GM18517 (cell line): ENCODE results near the gene BRD2.
"Not testable (repeated sequence)": the region's sequence is repeated elsewhere in the genome, so short reads cannot be mapped to it uniquely, and the experiment has no call there.

ENCODE experiments used
- ATAC-seq: cut with Tn5 transposase; IDR thresholded peaks from one replicate; pipeline ENCODE4 v1.9.1; 2021; ENCODE audit warnings: mild to moderate bottlenecking, moderate library complexity; ENCODE audit not compliant: unreplicated experiment

The BRD2 gene

GRCh38 chr6:32968093-32968866 is at the start of gene BRD2:
TSS of gene BRD2 (plus strand) at chr6:32968594. CDS start at chr6:32972899, 4,305 bp downstream.
- ATAC-seq = peak; percentile 29

GRCh38 chr6:32920715-32921114 is 47.7 kb upstream of the BRD2 start:
- no peak for ATAC-seq

GRCh38 chr6:32922083-32922482 is 46.3 kb upstream of the BRD2 start:
- no peak for ATAC-seq

- no peak for ATAC-seq
Measured at GRCh38 chr6:32931211-32931610, 37.2 kb upstream of the BRD2 start.

- ATAC-seq = no peak
Measured at GRCh38 chr6:32932132-32932868, 36.1 kb upstream of the BRD2 start.

DNA sequence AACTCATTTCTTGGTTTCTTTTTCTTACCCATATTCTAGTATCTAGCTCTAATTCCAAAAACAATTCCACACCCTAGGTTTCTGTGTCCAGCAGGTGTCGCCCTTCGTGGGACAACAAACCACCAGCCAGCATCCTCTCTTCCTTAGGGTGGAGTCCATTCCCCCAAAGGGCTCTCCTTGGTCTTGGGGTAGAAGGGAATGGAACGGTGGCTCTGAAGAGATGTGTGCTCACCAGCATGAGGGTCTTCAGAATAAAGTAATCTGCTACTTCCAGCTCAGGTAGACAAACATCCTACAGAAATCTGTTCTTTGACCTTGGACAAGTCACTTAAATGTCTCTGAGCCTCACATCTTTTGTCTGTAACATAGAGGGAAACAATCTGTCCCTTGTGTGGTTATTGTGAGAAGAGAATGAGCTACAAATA is 34.7 kb upstream of the BRD2 start:
- no peak for ATAC-seq

DNA sequence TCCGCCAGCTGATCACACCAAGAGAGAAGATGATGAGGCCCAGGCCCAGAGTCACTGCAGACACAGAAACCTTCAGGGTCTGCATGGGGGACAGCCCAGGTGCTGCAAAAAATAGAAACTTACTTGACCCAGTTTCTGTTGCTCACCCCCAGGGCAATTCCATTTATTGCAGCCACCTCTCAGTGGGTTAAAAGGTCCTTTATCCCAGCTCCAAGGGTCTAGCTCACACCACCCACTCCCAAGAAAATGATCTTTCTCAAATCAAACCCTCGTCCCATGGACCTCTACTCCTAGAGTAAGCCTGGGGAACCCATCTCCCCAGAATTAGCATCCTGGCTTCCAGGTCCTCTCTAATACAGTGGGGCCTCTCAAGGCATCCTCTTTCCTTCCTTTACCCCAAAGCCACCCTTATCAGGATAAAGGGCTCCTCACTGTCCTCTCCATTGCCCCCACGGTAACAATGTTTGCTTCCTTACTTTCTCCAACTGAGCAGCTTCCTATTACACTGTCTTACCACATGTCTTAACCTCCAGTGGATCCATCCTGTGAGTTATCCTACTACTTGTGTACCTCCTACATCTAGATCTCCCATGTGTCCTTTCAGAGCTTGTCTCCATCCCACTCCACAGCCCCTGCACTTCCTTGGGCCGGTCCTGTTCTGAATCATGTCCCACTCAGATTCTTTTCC is 32.7 kb upstream of the BRD2 start:
- ATAC-seq = no peak

- ATAC-seq = no peak
Measured at GRCh38 chr6:32936239-32937152, 31.9 kb upstream of the BRD2 start.

DNA sequence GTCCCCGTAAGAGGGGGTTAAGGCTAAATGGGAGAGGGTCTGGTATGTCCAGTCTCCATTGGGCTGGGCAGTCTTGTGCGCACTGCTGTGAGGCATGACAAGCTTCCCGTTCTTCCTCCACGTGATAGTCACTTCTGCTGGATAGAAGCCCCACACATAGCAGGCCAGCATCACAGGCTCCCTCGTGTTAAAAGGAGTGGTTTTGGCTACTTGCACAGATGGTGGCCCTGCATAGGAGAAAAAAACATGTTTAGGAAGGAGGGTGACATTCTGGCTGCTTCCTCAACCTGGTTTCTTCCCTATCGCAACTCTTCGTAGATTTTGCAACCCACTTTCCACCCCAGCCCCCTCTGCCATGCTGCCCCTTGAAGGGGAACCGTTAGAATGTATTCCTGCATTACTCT is 31.2 kb upstream of the BRD2 start:
- no peak for ATAC-seq

- ATAC-seq = no peak
Measured at GRCh38 chr6:32938494-32938893, 29.9 kb upstream of the BRD2 start.

DNA sequence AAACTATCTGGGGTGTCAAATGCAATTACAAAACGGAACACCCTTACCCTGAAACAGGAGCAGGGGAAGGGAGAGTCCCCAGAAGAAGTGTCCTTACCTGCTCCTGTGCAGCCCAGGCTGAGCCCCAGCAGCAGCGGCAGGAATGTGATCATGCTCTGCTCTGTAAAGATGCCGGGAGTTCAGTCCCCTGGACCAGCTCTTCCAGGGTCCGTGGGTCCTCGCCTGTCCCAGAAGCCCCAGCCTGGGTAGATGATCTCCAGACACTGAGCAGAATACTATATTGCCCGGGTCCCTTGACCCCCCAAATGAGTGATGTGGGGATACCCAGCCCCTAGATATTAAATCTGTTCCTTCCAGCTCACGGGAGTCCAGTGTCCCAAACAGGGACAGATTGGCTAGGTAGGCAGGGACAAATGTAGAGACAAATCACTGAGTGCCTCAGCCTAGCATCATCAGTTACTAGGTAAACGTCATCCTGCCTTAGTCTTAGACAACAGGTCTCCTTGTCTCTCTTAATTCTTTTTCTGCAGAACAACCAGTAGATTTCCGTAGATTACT is 27.7 kb upstream of the BRD2 start, which contains the start of gene HLA-DMB:
HLA-DMB (minus strand) TSS at position 373 of the 558 bp plus-strand sequence; CDS start at position 152, 221 bp downstream.
- ATAC-seq = peak; percentile 54

GRCh38 chr6:32941214-32941768 is 27.1 kb upstream of the BRD2 start:
- peak; percentile 55 for ATAC-seq

DNA sequence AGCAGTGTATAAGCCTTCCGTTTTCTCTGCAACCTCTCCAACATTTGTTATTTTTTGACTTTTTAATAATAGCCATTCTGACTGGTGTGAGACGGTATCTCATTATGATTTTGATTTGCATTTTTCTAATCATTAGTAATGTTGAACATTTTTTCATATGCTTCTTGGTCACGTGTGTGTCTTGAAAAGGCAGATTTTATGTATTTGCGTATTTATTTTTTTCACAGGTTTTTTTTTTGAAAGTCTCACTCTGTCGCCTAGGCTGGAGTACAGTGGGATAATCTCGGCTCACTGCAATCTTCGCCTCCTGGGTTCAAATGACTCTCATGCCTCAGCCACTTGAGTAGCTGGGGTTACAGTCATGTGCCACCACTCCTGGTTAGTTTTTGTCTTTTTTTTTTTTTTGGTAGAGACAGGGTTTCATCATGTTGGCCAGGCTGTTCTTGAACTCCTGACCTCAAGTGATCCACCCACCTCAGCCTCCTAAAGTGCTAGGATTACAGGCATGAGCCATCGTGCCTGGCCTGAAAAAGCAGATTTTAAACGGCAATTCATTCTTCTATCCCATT is 25.8 kb upstream of the BRD2 start:
- ATAC-seq = not testable (repeated sequence)

GRCh38 chr6:32943864-32944649 is 24.3 kb upstream of the BRD2 start:
- ATAC-seq = peak; percentile 39

DNA sequence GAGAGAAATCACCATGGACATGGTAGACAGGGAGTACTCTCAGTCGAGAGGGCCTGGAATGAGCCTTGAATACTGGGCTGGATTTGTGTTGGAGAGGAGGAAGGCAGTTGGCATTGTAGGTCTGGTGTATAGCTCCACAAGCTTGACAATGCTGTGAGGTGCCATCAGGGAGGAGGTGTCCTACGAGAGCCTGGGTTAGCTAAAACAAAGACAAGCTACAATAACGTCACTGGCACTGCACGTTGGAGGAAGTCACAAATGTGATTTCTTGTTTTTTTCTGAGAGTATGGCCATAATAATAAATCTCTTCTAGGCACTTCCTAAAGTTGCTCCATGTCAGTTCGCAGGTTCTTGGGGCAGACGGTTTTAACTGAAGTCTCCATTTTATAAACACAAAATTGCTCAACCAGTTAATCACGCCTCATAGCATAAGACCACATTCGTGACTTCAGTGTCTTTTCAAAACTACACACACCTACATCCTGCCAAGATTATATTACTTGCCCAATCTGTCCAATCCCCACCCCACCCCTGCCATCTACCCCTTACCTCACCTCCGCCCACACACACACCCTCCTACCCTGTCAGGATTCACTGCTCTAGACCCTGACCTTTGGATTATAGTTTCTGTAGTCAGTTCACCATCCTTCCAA is 23.2 kb upstream of the BRD2 start:
- ATAC-seq = no peak

- ATAC-seq = no peak
Measured at GRCh38 chr6:32945953-32946352, 22.4 kb upstream of the BRD2 start.

- no peak for ATAC-seq
Measured at GRCh38 chr6:32946893-32947292, 21.5 kb upstream of the BRD2 start.
